Astrocyte of the spinal cord (primary cell): ENCODE results near the gene OR51B4.

Source experiments
- DNase-seq: peaks from one replicate; pipeline ENCODE4 v3.0.0; 2011; ENCODE audit warnings: low read depth, low spot score
- H3K4me3 ChIP-seq: 2 replicates; pipeline ENCODE4 v1.5.1; 2011; ENCODE audit warnings: low read depth, mild to moderate bottlenecking, low read length, moderate library complexity
- CTCF ChIP-seq: IDR thresholded peaks from 2 replicates; pipeline ENCODE4 v1.5.1; 2012; ENCODE audit warnings: low read depth, mild to moderate bottlenecking, low read length, inconsistent platforms
- in situ Hi-C: cut with HindIII; loops from 2 replicates; pipeline ENCODE4 v1.10.0; 2017; ENCODE audit warnings: low sequenced_read_pairs

Gene OR51B4

GRCh38 chr11:5283882-5284281, 17.9 kb downstream of the OR51B4 start:
- no peak for TF ChIP-seq CTCF
- in situ Hi-C loops: no loop called here

GRCh38 chr11:5283086-5283485, 18.7 kb downstream of the OR51B4 start:
- no peak for TF ChIP-seq CTCF
- in situ Hi-C loops: no loop called here
- DNase-seq: no peak
- no peak overlapping the region for H3K4me3 ChIP-seq

More at GRCh38 chr11:5283882-5284281, 17.9 kb downstream of the OR51B4 start:
- no peak for DNase-seq
- no peak overlapping the region for H3K4me3 ChIP-seq

GRCh38 chr11:5282628-5283027, 19.1 kb downstream of the OR51B4 start:
- in situ Hi-C loops: no loop called here
- TF ChIP-seq CTCF: no peak
- no peak for DNase-seq
- no peak overlapping the region for H3K4me3 ChIP-seq

GRCh38 chr11:5281596-5281995, 20.1 kb downstream of the OR51B4 start:
- TF ChIP-seq CTCF: no peak
- DNase-seq: no peak
- in situ Hi-C loops: no loop called here

GRCh38 chr11:5280582-5281102, 21.1 kb downstream of the OR51B4 start:
- no peak overlapping the region for H3K4me3 ChIP-seq
- no peak for TF ChIP-seq CTCF
- in situ Hi-C loops: no loop called here
- peak; percentile 99 for DNase-seq

More at GRCh38 chr11:5281596-5281995, 20.1 kb downstream of the OR51B4 start:
- H3K4me3 ChIP-seq: no peak overlapping the region

- TF ChIP-seq CTCF: no peak
- H3K4me3 ChIP-seq: no peak overlapping the region
- in situ Hi-C loops: no loop called here
- no peak for DNase-seq
Observed at GRCh38 chr11:5279471-5280090, 22.2 kb downstream of the OR51B4 start.
